IMR-90 (cell line): ENCODE results near the gene KIF18B. TPM values are rescaled to one million over a fixed set of nuclear protein-coding genes. Genes with fewer than 3 reads are reported as not detected.

ENCODE experiments used
- ATAC-seq: fragments of 200-7000 bp; cut with Tn5 transposase; 2 replicates; pipeline ENCODE4 v1.9.1; 2020; ENCODE audit warnings: low read depth, mild to moderate bottlenecking, moderate library complexity
- BruUV-seq: library from RNA; stranded (reverse); fragments of 400-500 nt; replicated peaks from 2 replicates; lab custom pipeline; 2021; lab: Mats Ljungman, UMichigan
- CTCF ChIA-PET: fragments of 300-600 bp; formaldehyde crosslinking; extraction: SDS; loops from one replicate; lab custom pipeline; 2021; ENCODE audit warnings: antibody characterized with exemption; lab: Yijun Ruan, JAX
- POLR2A ChIA-PET: fragments of 300-600 bp; sonication (Branson Sonifier 250); formaldehyde crosslinking; loops from one replicate; lab custom pipeline; 2022; ENCODE audit warnings: antibody characterized with exemption; ENCODE audit not compliant: unreplicated experiment; lab: Charles Lee
- DNase-seq: peaks from one replicate; pipeline ENCODE4 v3.0.0; 2013
- H2AFZ ChIP-seq: replicated peaks from 2 replicates; pipeline ENCODE3; 2013; ENCODE audit warnings: low read length, mild to moderate bottlenecking; ENCODE audit not compliant: poor library complexity
- H2AK5ac ChIP-seq: 2 replicates; pipeline ENCODE4 v1.6.1; 2013; ENCODE audit warnings: low read depth, low read length, inconsistent platforms
- H2AK9ac ChIP-seq: replicated peaks from 2 replicates; pipeline ENCODE3; 2013; ENCODE audit warnings: mild to moderate bottlenecking, low read depth, low read length, moderate library complexity; ENCODE audit not compliant: poor library complexity
- H2BK120ac ChIP-seq: 2 replicates; pipeline ENCODE4 v1.6.1; 2013; ENCODE audit warnings: low read depth, low read length, inconsistent platforms
- H2BK15ac ChIP-seq: 3 replicates; pipeline ENCODE4 v1.6.1; 2013; ENCODE audit warnings: low read depth, low read length, inconsistent platforms
- H2BK20ac ChIP-seq: 2 replicates; pipeline ENCODE4 v1.6.1; 2013; ENCODE audit warnings: low read depth, mild to moderate bottlenecking, inconsistent platforms, low read length, moderate library complexity
- H2BK5ac ChIP-seq: 2 replicates; pipeline ENCODE4 v1.6.1; 2013; ENCODE audit warnings: mild to moderate bottlenecking, low read depth, low read length, inconsistent platforms; ENCODE audit not compliant: poor library complexity, severe bottlenecking
- H3K14ac ChIP-seq: replicated peaks from 2 replicates; pipeline ENCODE4 v1.6.1; 2013; ENCODE audit warnings: low read depth, low read length, inconsistent platforms
- H3K18ac ChIP-seq: 2 replicates; pipeline ENCODE4 v1.6.1; 2013; ENCODE audit warnings: low read depth, low read length, control low read depth
- H3K23ac ChIP-seq: 2 replicates; pipeline ENCODE4 v1.6.1; 2013; ENCODE audit warnings: low read depth, low read length, inconsistent platforms
- H3K27ac ChIP-seq: 2 replicates; pipeline ENCODE4 v1.5.1; 2013; ENCODE audit warnings: mild to moderate bottlenecking, control low read depth, low read length; ENCODE audit not compliant: insufficient read depth
- H3K27me3 ChIP-seq: 2 replicates; pipeline ENCODE4 v1.6.1; 2013; ENCODE audit warnings: low read length; ENCODE audit not compliant: control insufficient read depth, insufficient read depth
- H3K36me3 ChIP-seq: 2 replicates; pipeline ENCODE4 v1.6.1; 2013; ENCODE audit warnings: low read length, mixed read lengths; ENCODE audit not compliant: control insufficient read depth, insufficient read depth
- H3K4ac ChIP-seq: 2 replicates; pipeline ENCODE4 v1.6.1; 2013; ENCODE audit warnings: low read depth, low read length, inconsistent platforms
- H3K4me1 ChIP-seq: 2 replicates; pipeline ENCODE4 v1.6.1; 2013; ENCODE audit warnings: low read length, mixed read lengths; ENCODE audit not compliant: control insufficient read depth, insufficient read depth
- H3K4me2 ChIP-seq: 2 replicates; pipeline ENCODE4 v1.6.1; 2013; ENCODE audit warnings: low read depth, mild to moderate bottlenecking, control low read depth, low read length, moderate library complexity
- H3K4me3 ChIP-seq: 2 replicates; pipeline ENCODE4 v1.5.1; 2013; ENCODE audit warnings: low read depth, mild to moderate bottlenecking, control low read depth, low read length, moderate library complexity; ENCODE audit not compliant: insufficient read depth
- H3K56ac ChIP-seq: 2 replicates; pipeline ENCODE4 v1.6.1; 2013; ENCODE audit warnings: low read length, inconsistent platforms; ENCODE audit not compliant: insufficient read depth; ENCODE audit errors: extremely low read depth
- H3K79me1 ChIP-seq, 2 experiments: 2 replicates each; pipeline ENCODE4 v1.6.1; 2013; ENCODE audit warnings: low read length in 2 of 2, inconsistent platforms in 1 of 2, low read depth in 1 of 2
- H3K9ac ChIP-seq: 2 replicates; pipeline ENCODE4 v1.6.1; 2013; ENCODE audit warnings: low read depth, low read length, control low read depth
- H3K9me1 ChIP-seq: 2 replicates; pipeline ENCODE4 v1.6.1; 2013; ENCODE audit warnings: low read length, inconsistent platforms; ENCODE audit not compliant: insufficient read depth
- H3K9me3 ChIP-seq: 2 replicates; pipeline ENCODE4 v1.6.1; 2013; ENCODE audit warnings: low read length; ENCODE audit not compliant: control insufficient read depth, insufficient read depth
- H4K20me1 ChIP-seq: 2 replicates; pipeline ENCODE4 v1.6.1; 2013; ENCODE audit warnings: low read length, inconsistent platforms; ENCODE audit not compliant: insufficient read depth
- H4K5ac ChIP-seq: 2 replicates; pipeline ENCODE4 v1.6.1; 2013; ENCODE audit warnings: mild to moderate bottlenecking, low read depth, low read length, control low read depth
- H4K8ac ChIP-seq, 2 experiments: 2 replicates each; pipeline ENCODE4 v1.6.1; 2013; ENCODE audit warnings: low read depth in 2 of 2, low read length in 2 of 2, control low read depth in 1 of 2, inconsistent platforms in 1 of 2
- H4K91ac ChIP-seq: 2 replicates; pipeline ENCODE4 v1.6.1; 2013; ENCODE audit warnings: low read depth, low read length, inconsistent platforms; ENCODE audit not compliant: insufficient read depth
- MAFK ChIP-seq: IDR thresholded peaks from 2 replicates; pipeline ENCODE4 v1.6.1; 2012; ENCODE audit warnings: low read depth, low read length, improper control_type of control experiment
- MAZ ChIP-seq: IDR thresholded peaks from 2 replicates; pipeline ENCODE4 v1.6.1; 2012; ENCODE audit warnings: low read depth, mild to moderate bottlenecking, low read length, improper control_type of control experiment, moderate library complexity, borderline replicate concordance
- WGBS, 2 experiments: methylation state at CpG; one replicate each; pipeline versions ENCODE4 v1.1.5 to v1.1.7; 2013; ENCODE audit warnings: missing lambda C conversion rate in 2 of 2; ENCODE audit not compliant: insufficient read length in 1 of 2; ENCODE audit errors: extremely low coverage in 2 of 2; 5-methylcytosine and 5-hydroxymethylcytosine counted together
- dilution Hi-C: fragments of 300-500 bp; cut with HindIII; formaldehyde crosslinking; loops from one replicate; pipeline ENCODE4 v1.14.3; 2018; ENCODE audit warnings: low sequenced_read_pairs; ENCODE audit not compliant: unreplicated experiment
- in situ Hi-C: fragments of 300-500 bp; cut with MboI; formaldehyde crosslinking; loops from 3 replicates; pipeline ENCODE4 v1.14.3; 2019; ENCODE audit warnings: low sequenced_read_pairs, inconsistent platforms, mixed read lengths
- intact Hi-C: fragments of 100-400 bp; cut with micrococcal nuclease; formaldehyde crosslinking; loops from 2 replicates; pipeline ENCODE4 v1.10.0; 2022
- polyA plus RNA-seq, 3 experiments: library from polyadenylated mRNA; depleted of rRNA; stranded (reverse); fragments of >200 nt; gene quantifications; 2 replicates each; pipeline ENCODE4 v1.2.3, GENCODE V29; 2012; ENCODE audit warnings: low replicate concordance in 1 of 3
- total RNA-seq: library from RNA; depleted of rRNA; stranded (reverse); fragments of >200 nt; gene quantifications from 2 replicates; pipeline ENCODE4 v1.2.3, GENCODE V29; 2012

KIF18B gene
- total and polyA plus RNA-seq, 2 of the 4 experiments (the other 2 are of a cell fraction) = 1.3 to 16.0 TPM

DNA sequence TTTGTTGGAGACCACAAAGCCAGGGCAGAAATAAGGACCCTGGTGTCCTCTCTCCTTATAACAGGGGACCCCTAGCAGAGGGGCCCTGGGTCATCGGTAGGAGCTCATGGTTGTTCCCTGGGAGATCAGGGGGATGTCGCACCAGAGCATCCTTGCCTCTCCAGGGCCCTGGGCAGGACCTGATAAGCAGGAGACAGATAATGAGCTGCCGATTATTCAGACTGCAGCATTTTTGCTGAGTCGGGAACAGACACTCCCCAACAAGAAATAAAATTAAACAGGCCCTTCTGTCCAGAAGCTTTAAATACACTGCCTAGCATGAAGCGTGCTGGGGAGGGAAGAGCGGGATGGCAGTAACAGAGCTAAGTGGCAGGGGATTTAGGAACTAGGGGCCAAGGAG is 16.9 kb downstream of the KIF18B start:
- CTCF ChIA-PET = interaction anchor here (1.0 to 1.3 kb wide), 3 partner anchors 9 to 92 kb away, joined by 3 to 7 read pairs (median 3); no protein-coding TSS in a partner anchor
- H4K5ac ChIP-seq = no peak overlapping the region
- H3K27me3 ChIP-seq = no peaks in the 10 kb centered on the region
- H2AFZ ChIP-seq = no peak overlapping the region
- no peak overlapping the region for H3K4ac ChIP-seq
- no peak overlapping the region for H2BK120ac ChIP-seq
- no TSS peak for BruUV-seq
- no peak for TF ChIP-seq MAZ
- TF ChIP-seq MAFK = peak; percentile 79
- H3K4me2 ChIP-seq = no peak overlapping the region
- no peak overlapping the region for H3K56ac ChIP-seq
- H2AK5ac ChIP-seq = no peak overlapping the region
- H3K14ac ChIP-seq = no peak overlapping the region
- no peaks in the 10 kb centered on the region for H3K9me3 ChIP-seq
- no peak overlapping the region for H2BK5ac ChIP-seq
- in situ Hi-C loops (no loop called here), intact Hi-C loops (no loop called here), dilution Hi-C loops (no loop called here)
- H3K18ac ChIP-seq = no peak overlapping the region
- H3K23ac ChIP-seq = no peak overlapping the region
- H2BK20ac ChIP-seq = no peak overlapping the region
- peaks cover 10 to 25% of the 10 kb centered on the region in 2 experiments for H3K79me1 ChIP-seq
- WGBS, 2 experiments = 83% methylated on average over 1 of the region's 6 CpGs; no CpG with 5 or more reads in 1 of the 2 experiments
- no peaks in the 10 kb centered on the region for H4K20me1 ChIP-seq
- H3K9me1 ChIP-seq = no peaks in the 10 kb centered on the region
- DNase-seq (no peak), ATAC-seq (no peak)
- H3K4me3 ChIP-seq = no peak overlapping the region
- POLR2A ChIA-PET = no interaction called here
- H3K27ac ChIP-seq = no peak overlapping the region
- no peak overlapping the region for H4K8ac ChIP-seq
- H3K9ac ChIP-seq = no peak overlapping the region
- peaks cover 12% of the 10 kb centered on the region for H3K36me3 ChIP-seq
- H2AK9ac ChIP-seq = no peak overlapping the region
- no peak overlapping the region for H2BK15ac ChIP-seq
- no peaks in the 10 kb centered on the region for H3K4me1 ChIP-seq
- no peak overlapping the region for H4K91ac ChIP-seq
